Measurements from ENCODE around the gene COL23A1.
"Not testable (repeated sequence)": the region's sequence is repeated elsewhere in the genome, so short reads cannot be mapped to it uniquely, and the experiment has no call there.

Gene COL23A1

GRCh38 chr5:178273665-178274541, 316.3 kb downstream of the COL23A1 start:
- DNase-seq: no peak

- DNase-seq: no peak
These were observed 317.2 kb downstream of the COL23A1 start for GRCh38 chr5:178273041-178273440.

GRCh38 chr5:178272591-178272990, 317.6 kb downstream of the COL23A1 start:
- no peak for DNase-seq

GRCh38 chr5:178271726-178272479, 318.3 kb downstream of the COL23A1 start:
- DNase-seq: no peak

GRCh38 chr5:178271231-178271630, 319.0 kb downstream of the COL23A1 start:
- no peak for DNase-seq

- no peak for DNase-seq
These were observed 320.7 kb downstream of the COL23A1 start for GRCh38 chr5:178269499-178269898.

GRCh38 chr5:178267876-178268275, 322.3 kb downstream of the COL23A1 start:
- no peak for DNase-seq

- no peak for DNase-seq
These were observed 322.9 kb downstream of the COL23A1 start for GRCh38 chr5:178267245-178267644.

GRCh38 chr5:178266581-178266980, 323.6 kb downstream of the COL23A1 start:
- DNase-seq: no peak

GRCh38 chr5:178265746-178266145, 324.4 kb downstream of the COL23A1 start:
- no peak for DNase-seq

GRCh38 chr5:178264044-178264443, 326.1 kb downstream of the COL23A1 start:
- no peak for DNase-seq

- no peak for DNase-seq
These were observed 328.3 kb downstream of the COL23A1 start for GRCh38 chr5:178261666-178262600.

GRCh38 chr5:178259623-178260536, 330.3 kb downstream of the COL23A1 start:
- DNase-seq: no peak

- DNase-seq: no peak
These were observed 332.5 kb downstream of the COL23A1 start for GRCh38 chr5:178257650-178258049.

GRCh38 chr5:178256746-178257145, 333.4 kb downstream of the COL23A1 start:
- DNase-seq: no peak

GRCh38 chr5:178253632-178254031, 336.6 kb downstream of the COL23A1 start:
- not testable (repeated sequence) for DNase-seq

- DNase-seq: no peak
These were observed 337.9 kb downstream of the COL23A1 start for GRCh38 chr5:178252258-178252657.

GRCh38 chr5:178250263-178250662, 339.9 kb downstream of the COL23A1 start:
- no peak for DNase-seq

- no peak for DNase-seq
These were observed 340.8 kb downstream of the COL23A1 start for GRCh38 chr5:178249191-178249989.

GRCh38 chr5:178248750-178249149, 341.4 kb downstream of the COL23A1 start:
- DNase-seq: no peak
